K562 (cell line): ENCODE results near the gene AEN. TPM values are rescaled to one million over a fixed set of nuclear protein-coding genes. Genes with fewer than 3 reads are reported as not detected.

Experiments
- ATAC-seq: fragments of 200-7000 bp; cut with Tn5 transposase; 3 replicates; pipeline ENCODE4 v1.9.1; 2020; ENCODE audit warnings: moderate library complexity
- BruUV-seq: library from RNA; stranded (reverse); fragments of 400-500 nt; replicated peaks from 2 replicates; lab custom pipeline; 2021; lab: Mats Ljungman, UMichigan
- CTCF ChIA-PET: fragments of 300-600 bp; formaldehyde crosslinking; extraction: SDS; loops from one replicate; lab custom pipeline; 2021; ENCODE audit warnings: low intra/inter-chr PET ratio; lab: Yijun Ruan, JAX
- POLR2A ChIA-PET: fragments of 300-600, 350-650 bp; sonication (Branson Sonifier 250); formaldehyde crosslinking; extraction: SDS; loops from one replicate; lab custom pipeline; 2021; ENCODE audit warnings: antibody characterized with exemption, inconsistent platforms; lab: Yijun Ruan, JAX
- DNase-seq, 4 experiments: peaks; one replicate each; pipeline versions ENCODE4 v3.0.0 to v3.0.0-alpha.2; 2011 to 2018; ENCODE audit warnings: low spot score in 3 of 4, mixed read lengths in 3 of 4; ENCODE audit errors: extremely low read depth in 1 of 4
- FAIRE-seq: peaks from 2 replicates; lab custom pipeline; 2011; peaks lifted over from hg19 to GRCh38; lab: Jason Lieb, UNC
- H2AFZ ChIP-seq: 2 replicates; pipeline ENCODE4 v1.6.0; 2011; ENCODE audit warnings: low read depth, low read length, control low read depth, inconsistent platforms
- H3K27ac ChIP-seq: fragments of 200-600 bp; 3 replicates; pipeline ENCODE4 v1.8.0; 2011; ENCODE audit warnings: low read depth, mild to moderate bottlenecking, control low read depth, inconsistent platforms, low read length, moderate library complexity, mixed read lengths; ENCODE audit errors: extremely low read depth
- H3K27me3 ChIP-seq, 2 experiments: fragments of 300-600 bp in 1 of 2; 2 replicates in 1 of 2; 3 replicates in 1 of 2; pipeline versions ENCODE4 v1.6.0 to v1.8.0; 2011; ENCODE audit warnings: inconsistent platforms in 2 of 2, low read length in 2 of 2, mild to moderate bottlenecking in 1 of 2, mixed read lengths in 1 of 2, moderate library complexity in 1 of 2; ENCODE audit not compliant: control insufficient read depth in 2 of 2, insufficient read depth in 2 of 2
- H3K36me3 ChIP-seq: fragments of 300-600 bp; 3 replicates; pipeline ENCODE4 v1.8.0; 2011; ENCODE audit warnings: mild to moderate bottlenecking, low read length, inconsistent platforms; ENCODE audit not compliant: control insufficient read depth, insufficient read depth
- H3K4me1 ChIP-seq, 2 experiments: fragments of 200-600 bp in 1 of 2; replicated peaks in 1 of 2; 2 replicates in 1 of 2; 3 replicates in 1 of 2; pipeline versions ENCODE4 v1.5.1 to v1.8.0; 2011; ENCODE audit warnings: inconsistent platforms in 2 of 2, low read length in 2 of 2, mild to moderate bottlenecking in 1 of 2, mixed read lengths in 1 of 2, moderate library complexity in 1 of 2; ENCODE audit not compliant: control insufficient read depth in 2 of 2, insufficient read depth in 2 of 2
- H3K4me2 ChIP-seq: 2 replicates; pipeline ENCODE4 v1.6.1; 2011; ENCODE audit warnings: low read length, control low read depth, inconsistent platforms, mixed read lengths; ENCODE audit not compliant: insufficient read depth
- H3K4me3 ChIP-seq: fragments of 200-600 bp; sonication (generic), shearing (Covaris generic); 2 replicates; pipeline ENCODE4 v1.5.1; 2016; ENCODE audit warnings: control low read depth, inconsistent platforms
- H3K79me2 ChIP-seq: fragments of 200-600 bp; 3 replicates; pipeline ENCODE4 v1.8.0; 2011; ENCODE audit warnings: low read length, inconsistent platforms; ENCODE audit not compliant: control insufficient read depth, insufficient read depth
- H3K9ac ChIP-seq, 2 experiments: 2 replicates each; pipeline versions ENCODE4 v1.6.0 to v1.6.1; 2011; ENCODE audit warnings: low read depth in 2 of 2, low read length in 2 of 2, control low read depth in 1 of 2, inconsistent platforms in 1 of 2, mild to moderate bottlenecking in 1 of 2, mixed read lengths in 1 of 2; ENCODE audit not compliant: insufficient read depth in 1 of 2
- H3K9me1 ChIP-seq: one replicate; pipeline ENCODE4 v1.6.0; 2011; ENCODE audit warnings: inconsistent platforms, mild to moderate bottlenecking, low read length, moderate library complexity; ENCODE audit not compliant: control insufficient read depth, insufficient read depth
- H3K9me3 ChIP-seq: replicated peaks from 2 replicates; pipeline ENCODE4 v1.5.1; 2011; ENCODE audit warnings: low read depth, low read length, inconsistent platforms; ENCODE audit not compliant: control insufficient read depth, insufficient read depth
- H4K20me1 ChIP-seq: replicated peaks from 2 replicates; pipeline ENCODE4 v1.6.1; 2011; ENCODE audit warnings: low read length, inconsistent platforms, mixed read lengths; ENCODE audit not compliant: control insufficient read depth, insufficient read depth
- AFF4 ChIP-seq: sonication (generic); formaldehyde crosslinking; IDR thresholded peaks from 2 replicates; pipeline ENCODE4 v1.8.0; 2023; ENCODE audit warnings: mild to moderate bottlenecking, missing genetic modification reagents
- BACH1 ChIP-seq: fragments of 200-800 bp; sonication (Bioruptor generic); IDR thresholded peaks from 2 replicates; pipeline ENCODE4 v1.6.1; 2016; ENCODE audit warnings: missing genetic modification characterization, missing compliant biosample characterization
- CTCFL ChIP-seq: IDR thresholded peaks from 2 replicates; pipeline ENCODE4 v1.6.1; 2011; ENCODE audit warnings: borderline replicate concordance, low read depth, mild to moderate bottlenecking, moderate library complexity, low read length; ENCODE audit not compliant: insufficient read depth, poor library complexity, severe bottlenecking
- DPF2 ChIP-seq: fragments of 450-650 bp; IDR thresholded peaks from 2 replicates; pipeline ENCODE4 v1.6.1; 2016
- GATAD2B ChIP-seq: fragments of 450-650 bp; IDR thresholded peaks from 2 replicates; pipeline ENCODE4 v1.6.1; 2017; ENCODE audit warnings: mild to moderate bottlenecking, borderline replicate concordance
- HDAC2 ChIP-seq: fragments of 450-650 bp; IDR thresholded peaks from 2 replicates; pipeline ENCODE4 v1.6.1; 2016; ENCODE audit warnings: mild to moderate bottlenecking
- PML ChIP-seq: IDR thresholded peaks from 2 replicates; pipeline ENCODE4 v1.6.1; 2012; ENCODE audit warnings: low read length, inconsistent platforms
- POLR3A ChIP-seq: IDR thresholded peaks from 2 replicates; pipeline ENCODE4 v1.6.1; 2011; ENCODE audit warnings: borderline replicate concordance, mild to moderate bottlenecking, moderate library complexity; ENCODE audit not compliant: insufficient read length, insufficient read depth; ENCODE audit errors: extremely low read depth
- PREB ChIP-seq: sonication (generic); formaldehyde crosslinking; IDR thresholded peaks from 2 replicates; pipeline ENCODE4 v1.8.1; 2023; ENCODE audit warnings: mild to moderate bottlenecking, missing genetic modification reagents
- SP1 ChIP-seq: sonication (generic); formaldehyde crosslinking; IDR thresholded peaks from 2 replicates; pipeline ENCODE4 v1.8.1; 2022; ENCODE audit warnings: mild to moderate bottlenecking, missing genetic modification reagents
- ZNF134 ChIP-seq: fragments of 250-450 bp; sonication (Bioruptor Pico); conservative IDR thresholded peaks from 2 replicates; pipeline ENCODE4 v1.4.0; 2020
- ZNF253 ChIP-seq: fragments of 250-450 bp; sonication (Bioruptor Pico); conservative IDR thresholded peaks from 2 replicates; pipeline ENCODE4 v1.6.1; 2021; ENCODE audit warnings: mild to moderate bottlenecking
- ZNF282 ChIP-seq: sonication (generic); formaldehyde crosslinking; IDR thresholded peaks from 2 replicates; pipeline ENCODE4 v1.8.1; 2023; ENCODE audit warnings: missing genetic modification reagents
- ZNF436 ChIP-seq: fragments of 250-450, 450-650 bp; sonication (Bioruptor Pico); formaldehyde crosslinking; IDR thresholded peaks from 2 replicates; pipeline ENCODE4 v1.7.0; 2020; ENCODE audit warnings: mild to moderate bottlenecking
- ZNF57 ChIP-seq: fragments of 450-650 bp; formaldehyde crosslinking; IDR thresholded peaks from 2 replicates; pipeline ENCODE4 v1.4.0; 2020; ENCODE audit warnings: mild to moderate bottlenecking, moderate library complexity
- WGBS: fragments of 100-300 bp; shearing (Covaris generic); methylation state at CpG from one replicate; pipeline ENCODE4 v1.1.6; 2016; ENCODE audit warnings: low coverage, mixed read lengths; ENCODE audit not compliant: insufficient coverage; ENCODE audit errors: missing lambda C conversion rate; 5-methylcytosine and 5-hydroxymethylcytosine counted together
- in situ Hi-C: fragments of 300-500 bp; cut with MboI; formaldehyde crosslinking; loops from 4 replicates; pipeline ENCODE4 v1.15.0; 2018; ENCODE audit warnings: inconsistent platforms, mixed read lengths
- intact Hi-C: fragments of 100-400 bp; cut with micrococcal nuclease; formaldehyde crosslinking; loops from 2 replicates; pipeline ENCODE4 v1.14.2; 2022
- polyA plus RNA-seq, 8 experiments: library from polyadenylated mRNA; depleted of rRNA in 4 of 8; stranded (reverse) in 5 of 8; unstranded in 3 of 8; fragments of >200 nt; fragmentation: Nextera tagmentation in 2 of 8; fragmentation: Illumina TruSeq in 1 of 8; extraction: Ambion mirVana in 2 of 8; extraction: Trizol in 1 of 8; gene quantifications; 2 replicates each; pipeline versions ENCODE4 v1.2.1 to v1.2.3, GENCODE V29; 2011 to 2014; ENCODE audit warnings: inconsistent platforms in 1 of 8, missing spikeins in 1 of 8
- total RNA-seq, 7 experiments: library from RNA; depleted of rRNA in 6 of 7; stranded (reverse); fragments of >200 nt in 6 of 7; fragmentation: Illumina TruSeq in 2 of 7; extraction: Trizol in 2 of 7; gene quantifications; 2 replicates each; pipeline versions ENCODE4 v1.2.1 to v1.2.3, GENCODE V29; 2011 to 2021; ENCODE audit warnings: low replicate concordance in 1 of 7

AEN gene
- total and polyA plus RNA-seq, 9 of the 15 experiments (the other 6 are each of a cell fraction or from before 2014, with no cell fraction given) = 9.0 to 51.0 (median 32.8) TPM

GRCh38 chr15:88646951-88647350 is 25.8 kb downstream of the AEN start:
- DNase-seq (no peak), FAIRE-seq (no peak), ATAC-seq (no peak)
- Histone ChIP-seq H3K4me2 (no peak overlapping the region), H3K4me1 (no peaks in the 10 kb centered on the region), H3K9me3 (no peaks in the 10 kb centered on the region), H3K27ac (no peak overlapping the region), H4K20me1 (peaks cover 3% of the 10 kb centered on the region; the same call in 1 of the 2 replicates), H3K9me1 (no peaks in the 10 kb centered on the region), H3K9ac (no peak overlapping the region), H2AFZ (no peak overlapping the region), H3K27me3 (peaks cover 0 to 33% of the 10 kb centered on the region in 2 experiments; a peak in 4 of 5 replicates), H3K36me3 (no peaks in the 10 kb centered on the region), H3K79me2 (no peaks in the 10 kb centered on the region), H3K4me3 (no peak overlapping the region)
- in situ Hi-C loops = no loop called here
- ChIA-PET CTCF (no interaction called here), POLR2A (interaction anchor here (0.6 kb wide), 1 partner anchor 13 kb away, joined by 3 read pairs; no protein-coding TSS in a partner anchor)
- intact Hi-C loops = no loop called here
- no TSS peak for BruUV-seq
- 18% methylated on average over 5 of the region's 5 CpGs for WGBS
- TF ChIP-seq ZNF57 (no peak), DPF2 (no peak), POLR3A (no peak), ZNF134 (CRISPR knock-in tag) (no peak), PREB (CRISPR knock-in tag) (no peak), GATAD2B (no peak), PML (no peak), ZNF436 (CRISPR knock-in tag) (no peak), CTCFL (no peak), ZNF282 (no peak), BACH1 (tag) (no peak), SP1 (CRISPR knock-in tag) (no peak), ZNF253 (CRISPR knock-in tag) (no peak), HDAC2 (no peak), AFF4 (CRISPR knock-in tag) (no peak)
